GM12891 (cell line): ENCODE measurements around the gene ZNF407.

Source experiments
- DNase-seq: peaks from one replicate; pipeline ENCODE4 v3.0.0; 2011; ENCODE audit warnings: low spot score; ENCODE audit not compliant: insufficient read length
- FAIRE-seq: peaks from 2 replicates; lab custom pipeline; 2011; peaks lifted over from hg19 to GRCh38; lab: Jason Lieb, UNC
- PAX5 ChIP-seq: IDR thresholded peaks from 2 replicates; pipeline ENCODE4 v1.6.1; 2011; ENCODE audit warnings: low read length, moderate library complexity, mild to moderate bottlenecking; ENCODE audit not compliant: insufficient read depth, severe bottlenecking
- POLR2A ChIP-seq: IDR thresholded peaks from 2 replicates; pipeline ENCODE4 v1.6.1; 2011; ENCODE audit warnings: low read depth, low read length, control low read depth
- POLR2AphosphoS5 ChIP-seq: IDR thresholded peaks from 2 replicates; pipeline ENCODE4 v1.6.1; 2011; ENCODE audit warnings: low read depth, low read length, control low read depth
- POU2F2 ChIP-seq: IDR thresholded peaks from 2 replicates; pipeline ENCODE4 v1.6.1; 2011; ENCODE audit warnings: low read depth, mild to moderate bottlenecking, control low read depth, low read length, moderate library complexity
- SPI1 ChIP-seq: IDR thresholded peaks from 2 replicates; pipeline ENCODE4 v1.6.1; 2011; ENCODE audit warnings: low read depth, low read length, control low read depth
- TAF1 ChIP-seq: IDR thresholded peaks from 2 replicates; pipeline ENCODE4 v1.6.1; 2011; ENCODE audit warnings: low read depth, low read length, control low read depth

ZNF407 gene

GRCh38 chr18:74702950-74703349 lies 105.3 kb downstream of the ZNF407 start:
- FAIRE-seq (no peak), DNase-seq (no peak)
- TF ChIP-seq POLR2A, result no peak
- no peak for TF ChIP-seq PAX5
- TF ChIP-seq POLR2AphosphoS5, result no peak
- no peak for TF ChIP-seq POU2F2
- no peak for TF ChIP-seq SPI1
- no peak for TF ChIP-seq TAF1

- no peak for FAIRE-seq
- TF ChIP-seq POU2F2 (no peak), TAF1 (no peak), PAX5 (no peak), POLR2A (no peak), POLR2AphosphoS5 (no peak), SPI1 (no peak)
- DNase-seq, result no peak
These were observed 110.5 kb downstream of the ZNF407 start for GRCh38 chr18:74708169-74708568.

GRCh38 chr18:74709452-74709851 lies 111.8 kb downstream of the ZNF407 start:
- TF ChIP-seq TAF1 (no peak), PAX5 (no peak), SPI1 (no peak), POLR2AphosphoS5 (no peak), POLR2A (no peak), POU2F2 (no peak)
- no peak for FAIRE-seq
- no peak for DNase-seq

GRCh38 chr18:74714120-74714519 lies 116.5 kb downstream of the ZNF407 start:
- FAIRE-seq, result no peak
- TF ChIP-seq PAX5, result no peak
- TF ChIP-seq TAF1, result no peak
- no peak for TF ChIP-seq POU2F2
- TF ChIP-seq SPI1, result no peak
- TF ChIP-seq POLR2A, result no peak
- no peak for TF ChIP-seq POLR2AphosphoS5
- DNase-seq, result no peak

GRCh38 chr18:74714791-74715190 lies 117.1 kb downstream of the ZNF407 start:
- no peak for DNase-seq
- no peak for FAIRE-seq
- TF ChIP-seq POLR2AphosphoS5 (no peak), SPI1 (no peak), POLR2A (no peak), PAX5 (no peak), TAF1 (no peak), POU2F2 (no peak)

- TF ChIP-seq TAF1 (no peak), SPI1 (no peak), POLR2AphosphoS5 (no peak), PAX5 (no peak), POLR2A (no peak), POU2F2 (no peak)
- no peak for DNase-seq
- no peak for FAIRE-seq
These were observed 117.6 kb downstream of the ZNF407 start for GRCh38 chr18:74715306-74715705.

- DNase-seq (no peak), FAIRE-seq (no peak)
- TF ChIP-seq POLR2AphosphoS5 (no peak), POLR2A (no peak), PAX5 (no peak), TAF1 (no peak), POU2F2 (no peak), SPI1 (no peak)
These were observed 118.4 kb downstream of the ZNF407 start for GRCh38 chr18:74715865-74716712.

- TF ChIP-seq SPI1, result no peak
- TF ChIP-seq POLR2A, result no peak
- no peak for TF ChIP-seq POU2F2
- no peak for TF ChIP-seq PAX5
- no peak for TF ChIP-seq POLR2AphosphoS5
- no peak for TF ChIP-seq TAF1
- no peak for DNase-seq
- FAIRE-seq, result no peak
These were observed 120.6 kb downstream of the ZNF407 start for GRCh38 chr18:74718312-74718711.

GRCh38 chr18:74722237-74722636 lies 124.6 kb downstream of the ZNF407 start:
- DNase-seq, result no peak
- TF ChIP-seq POU2F2 (no peak), PAX5 (no peak), POLR2A (no peak), SPI1 (no peak)
- FAIRE-seq, result no peak
